Kidney glomerular epithelial cell (primary cell): ENCODE results near the gene UBD.

Source experiments
- DNase-seq: peaks from one replicate; lab custom pipeline; 2025; lab: John Stamatoyannopoulos, UW

UBD gene

GRCh38 chr6:29521006-29521680 is 38.4 kb downstream of the UBD start:
- no peak for DNase-seq

GRCh38 chr6:29520232-29520631 is 39.3 kb downstream of the UBD start:
- no peak for DNase-seq

GRCh38 chr6:29519291-29520010 is 40.1 kb downstream of the UBD start:
- no peak for DNase-seq

GRCh38 chr6:29517728-29518440 is 41.6 kb downstream of the UBD start:
- no peak for DNase-seq

- DNase-seq, result no peak
Observed at GRCh38 chr6:29517245-29517644, 42.3 kb downstream of the UBD start.

GRCh38 chr6:29516108-29516507 is 43.4 kb downstream of the UBD start:
- DNase-seq, result no peak

- DNase-seq, result no peak
Observed at GRCh38 chr6:29510746-29511300, 48.7 kb downstream of the UBD start.

GRCh38 chr6:29510202-29510601 is 49.3 kb downstream of the UBD start:
- DNase-seq, result no peak

GRCh38 chr6:29509711-29510110 is 49.8 kb downstream of the UBD start:
- DNase-seq, result no peak

GRCh38 chr6:29509239-29509638 is 50.3 kb downstream of the UBD start:
- no peak for DNase-seq

GRCh38 chr6:29507319-29507718 is 52.2 kb downstream of the UBD start:
- no peak for DNase-seq

GRCh38 chr6:29506446-29507067 is 53.0 kb downstream of the UBD start:
- DNase-seq, result no peak

- no peak for DNase-seq
Observed at GRCh38 chr6:29505808-29506207, 53.7 kb downstream of the UBD start.
